Measurements from ENCODE around the gene SLC9A1.

The SLC9A1 gene

DNA sequence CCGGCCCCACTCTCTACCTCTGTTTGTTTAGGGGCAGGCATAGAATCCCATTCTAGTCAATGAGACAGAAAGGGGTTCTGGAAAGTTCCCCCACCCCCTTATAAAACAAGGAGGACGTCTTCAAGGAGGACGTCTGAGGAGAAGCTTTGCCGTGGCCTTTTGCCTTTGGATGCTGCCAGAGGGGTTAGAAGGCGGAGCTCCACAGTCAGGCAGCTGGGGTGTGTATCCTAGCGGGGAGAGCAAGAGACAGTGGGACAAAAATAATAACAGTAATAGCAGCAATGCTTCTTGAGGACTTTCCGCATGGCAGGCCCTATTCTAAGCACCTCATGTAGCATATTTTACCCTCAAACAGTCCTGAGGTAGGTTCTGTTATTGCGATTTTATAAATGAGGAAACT, 94.0 kb downstream of the SLC9A1 start:
- DNase-seq, result no peak

DNA sequence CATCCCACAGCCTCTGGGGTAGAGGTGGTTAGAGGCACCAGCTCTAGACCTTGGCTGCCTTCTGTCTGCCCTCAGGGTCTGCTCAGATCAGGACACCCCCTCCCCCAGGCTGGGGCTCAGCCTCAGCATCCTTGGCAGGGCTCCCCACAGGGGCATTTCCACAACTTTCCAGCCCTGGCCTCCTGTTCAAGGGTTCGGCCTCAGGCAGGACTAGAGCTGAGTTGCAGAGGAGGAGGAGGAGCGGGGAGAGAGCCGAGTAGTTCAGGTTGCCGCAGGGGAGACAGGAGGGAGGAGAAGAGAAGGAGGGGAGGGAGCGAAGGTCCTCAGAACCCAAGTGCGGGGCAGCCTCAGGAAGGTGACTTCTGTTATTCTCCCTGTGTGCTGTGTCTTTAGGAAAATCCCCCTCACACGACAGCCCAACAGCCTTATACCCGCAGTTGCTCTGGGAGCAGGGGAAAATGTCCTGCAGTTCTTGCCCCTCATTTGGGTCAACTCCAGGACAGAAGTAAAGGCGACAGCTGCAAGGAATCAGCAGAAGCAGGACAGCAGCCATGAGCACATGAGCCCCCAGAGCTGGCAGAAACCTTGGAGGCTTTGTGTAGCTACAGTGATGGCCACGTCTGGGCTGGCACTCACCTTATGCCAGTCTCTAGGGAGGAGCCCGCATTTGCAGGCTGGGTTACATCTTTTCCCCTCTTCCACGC, 95.8 kb downstream of the SLC9A1 start:
- no peak for DNase-seq

DNA sequence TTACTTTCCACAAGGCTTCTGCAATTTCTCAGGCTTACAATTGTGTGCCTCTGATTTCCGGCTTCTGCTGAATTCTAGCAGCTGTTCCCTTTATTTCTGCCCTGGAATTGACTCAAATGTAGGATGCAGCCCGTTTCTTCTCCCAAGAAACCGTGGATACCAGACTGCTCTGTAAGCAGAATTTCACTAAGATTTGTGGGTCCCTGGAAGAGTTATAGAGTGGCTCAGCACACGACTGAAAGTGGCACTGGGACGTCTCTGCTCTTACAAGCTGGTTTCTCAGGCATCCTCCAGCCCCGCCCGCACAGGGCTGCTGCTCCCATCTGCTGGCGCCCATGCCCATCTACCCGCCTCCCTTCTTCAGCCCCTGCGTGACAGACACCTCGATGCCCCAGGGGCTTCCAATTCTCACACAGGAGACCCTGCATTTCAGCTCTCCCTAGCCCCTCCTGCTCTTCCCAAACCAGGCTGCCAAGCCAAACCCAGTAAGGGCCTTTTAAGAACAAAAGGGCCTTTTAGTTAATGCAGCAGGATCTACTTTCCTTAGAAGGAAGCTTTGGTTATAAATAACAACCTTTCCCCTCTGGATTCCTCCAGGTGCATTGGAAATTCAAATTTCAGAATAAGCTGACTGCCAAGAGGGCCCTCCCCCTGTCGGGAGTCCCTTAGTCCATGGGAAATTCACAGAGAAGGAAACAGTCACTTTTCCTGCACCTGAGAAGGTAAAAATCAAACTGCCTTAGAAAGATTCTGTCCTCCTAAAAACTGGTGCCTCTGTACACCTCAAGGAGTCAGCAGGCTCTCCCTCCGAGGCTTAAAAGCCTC, 96.9 kb downstream of the SLC9A1 start:
- no peak for DNase-seq

DNA sequence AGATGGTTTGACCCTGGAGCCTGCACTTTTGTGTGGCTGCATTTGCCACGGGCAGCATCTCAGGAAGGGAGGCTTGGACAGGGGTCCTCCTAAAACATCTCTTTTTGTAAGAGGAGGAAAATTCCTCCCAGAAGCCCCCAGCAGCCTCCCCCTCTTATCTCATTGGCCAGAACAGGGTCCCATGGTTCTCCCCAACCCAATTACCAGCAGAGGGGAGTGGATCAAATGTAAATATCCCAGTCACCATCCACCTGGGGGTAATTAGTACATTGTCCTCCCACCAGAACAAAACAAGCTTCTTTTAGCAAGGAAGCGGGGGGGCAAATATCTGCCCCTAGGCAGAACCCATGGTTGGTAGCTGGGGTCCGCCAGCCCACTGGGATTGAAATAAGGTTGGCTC, 97.5 kb downstream of the SLC9A1 start:
- no peak for DNase-seq

DNA sequence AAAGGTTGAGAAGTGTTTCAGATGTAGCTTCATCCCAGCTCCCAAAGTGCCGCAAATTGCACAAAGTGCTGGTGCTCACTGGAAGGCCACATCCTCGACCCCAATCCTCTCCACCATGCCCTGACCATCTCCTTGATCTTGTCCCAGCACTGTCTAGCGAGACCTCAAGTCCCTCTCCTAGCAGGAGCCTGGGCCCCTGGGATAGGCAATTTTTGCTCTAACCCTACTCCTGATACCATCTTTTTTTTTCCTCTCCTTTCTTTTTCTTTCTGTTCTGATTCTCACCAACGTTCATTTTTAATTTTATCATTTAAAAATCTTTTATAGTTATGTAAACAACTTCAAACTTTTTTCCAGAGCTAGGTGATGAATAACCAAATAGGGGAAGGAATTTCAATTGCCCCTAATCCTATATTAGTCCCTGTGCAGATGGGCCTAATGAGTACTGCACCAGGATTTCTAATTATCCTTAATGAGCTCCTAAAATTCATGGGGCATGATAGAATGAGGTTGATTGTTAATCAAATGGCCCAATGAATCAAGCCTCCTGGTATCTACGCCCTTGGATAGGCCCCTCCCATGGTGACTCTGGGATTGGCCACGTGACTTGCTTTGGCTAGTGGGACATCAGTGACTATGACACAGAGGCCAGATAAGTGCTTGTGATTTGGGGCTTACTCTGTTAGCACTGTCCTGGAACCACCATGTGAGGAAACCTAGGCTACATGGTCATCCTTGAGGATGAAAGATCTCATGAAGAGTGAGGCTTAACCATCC, 100.8 kb downstream of the SLC9A1 start:
- DNase-seq, result no peak

DNA sequence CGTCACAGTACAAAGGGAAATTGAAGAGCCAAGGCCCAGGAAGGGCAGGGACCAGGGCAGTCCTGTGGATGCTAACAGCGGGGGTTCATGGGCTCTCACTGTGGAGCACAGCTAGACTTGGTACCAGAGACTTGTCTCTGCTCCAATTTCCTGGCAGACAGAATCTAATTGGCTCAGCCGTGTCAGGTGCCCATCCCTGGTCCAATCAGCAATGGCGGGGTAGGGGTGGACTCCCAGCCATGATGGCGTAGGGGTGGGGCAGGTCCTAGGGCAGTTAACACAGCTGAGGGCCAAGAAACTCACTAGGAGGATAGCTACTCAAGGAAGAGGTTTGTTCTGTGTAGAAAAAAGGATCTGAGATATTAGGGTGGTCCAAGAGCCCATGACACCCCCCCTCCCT, 102.4 kb downstream of the SLC9A1 start:
- no peak for DNase-seq

DNA sequence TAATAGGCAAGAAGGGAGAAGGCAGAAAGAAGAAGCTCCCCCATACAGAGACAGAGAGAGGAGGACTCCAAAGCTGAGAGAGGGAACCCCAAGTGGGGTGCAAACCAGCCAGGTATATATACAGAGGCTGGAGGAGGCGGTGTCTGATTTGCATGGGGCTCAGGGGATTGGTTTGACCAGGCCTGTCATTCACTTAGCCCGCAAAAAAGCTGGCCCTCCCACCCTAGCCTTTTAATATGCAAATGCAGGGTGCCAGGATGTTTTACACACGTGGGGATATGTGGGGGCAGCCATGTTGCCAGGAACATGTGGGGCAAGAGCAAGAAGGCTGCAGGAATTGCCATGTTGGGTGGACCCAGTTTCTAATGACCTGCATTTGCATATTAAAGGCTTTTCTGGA, 105.3 kb downstream of the SLC9A1 start:
- no peak for DNase-seq

DNA sequence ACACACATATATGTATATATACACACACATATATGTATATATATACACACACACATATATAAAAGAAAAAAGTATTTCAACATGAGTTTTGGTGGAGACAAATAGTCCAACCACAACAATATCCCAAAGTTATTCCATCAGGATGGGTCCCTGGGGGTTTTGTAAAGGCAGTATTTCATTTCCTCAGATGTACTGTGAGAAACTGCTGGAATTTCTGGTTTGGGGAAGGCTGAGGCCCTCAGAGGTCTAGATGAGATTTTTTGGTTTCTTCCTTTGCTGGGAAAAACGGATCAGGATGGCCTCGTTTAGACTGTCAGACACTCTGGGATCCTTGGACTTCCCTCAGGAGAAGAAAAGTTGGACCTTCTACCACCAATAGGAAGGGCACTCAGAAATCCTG, 105.8 kb downstream of the SLC9A1 start:
- DNase-seq, result no peak
